Peyer's patch (tissue), 4 donors: ENCODE measurements around the gene PRRC2B.

Experiments
- POLR2A ChIP-seq, 2 donors: fragments of 450-650 bp; IDR thresholded peaks; one replicate each; pipeline ENCODE4 v1.5.1; 2017; ENCODE audit warnings: antibody characterized with exemption in 2 of 2, mild to moderate bottlenecking in 2 of 2, moderate library complexity in 2 of 2
- TF ChIP-seq, protein P1 (sequence below), 6 experiments: fragments of 450-650 bp in 4 of 6; fragments of 200-600 bp in 2 of 6; sonication (generic) in 1 of 6; IDR thresholded peaks; one replicate each; pipeline ENCODE4 v1.5.1; 2017 to 2019; ENCODE audit warnings: antibody characterized with exemption in 6 of 6, mild to moderate bottlenecking in 3 of 6, moderate library complexity in 1 of 6

DNA sequence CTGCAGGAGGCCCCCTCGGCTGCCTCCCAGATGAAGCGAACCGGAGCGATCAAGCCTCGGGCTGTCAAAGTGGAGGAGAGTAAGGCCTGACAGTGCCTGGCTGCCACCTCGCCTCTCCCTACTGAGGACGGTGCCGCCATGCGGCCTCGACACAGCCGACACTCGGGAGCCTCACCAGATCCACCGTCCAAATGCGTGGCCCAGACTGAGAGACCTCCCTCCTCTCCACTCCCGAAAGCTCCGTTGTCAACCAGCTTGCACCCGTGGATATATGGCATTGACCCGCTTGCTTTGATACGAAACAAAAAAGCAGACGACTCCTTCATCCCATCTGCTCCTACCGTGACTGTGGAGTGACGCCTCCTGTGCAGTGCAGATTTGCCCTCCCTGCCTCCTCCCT lies 101.9 kb downstream of the PRRC2B start:
- TF ChIP-seq POLR2A (IDR thresholded peaks at IDR 0.05) = no peak
- TF ChIP-seq, protein P1, sequence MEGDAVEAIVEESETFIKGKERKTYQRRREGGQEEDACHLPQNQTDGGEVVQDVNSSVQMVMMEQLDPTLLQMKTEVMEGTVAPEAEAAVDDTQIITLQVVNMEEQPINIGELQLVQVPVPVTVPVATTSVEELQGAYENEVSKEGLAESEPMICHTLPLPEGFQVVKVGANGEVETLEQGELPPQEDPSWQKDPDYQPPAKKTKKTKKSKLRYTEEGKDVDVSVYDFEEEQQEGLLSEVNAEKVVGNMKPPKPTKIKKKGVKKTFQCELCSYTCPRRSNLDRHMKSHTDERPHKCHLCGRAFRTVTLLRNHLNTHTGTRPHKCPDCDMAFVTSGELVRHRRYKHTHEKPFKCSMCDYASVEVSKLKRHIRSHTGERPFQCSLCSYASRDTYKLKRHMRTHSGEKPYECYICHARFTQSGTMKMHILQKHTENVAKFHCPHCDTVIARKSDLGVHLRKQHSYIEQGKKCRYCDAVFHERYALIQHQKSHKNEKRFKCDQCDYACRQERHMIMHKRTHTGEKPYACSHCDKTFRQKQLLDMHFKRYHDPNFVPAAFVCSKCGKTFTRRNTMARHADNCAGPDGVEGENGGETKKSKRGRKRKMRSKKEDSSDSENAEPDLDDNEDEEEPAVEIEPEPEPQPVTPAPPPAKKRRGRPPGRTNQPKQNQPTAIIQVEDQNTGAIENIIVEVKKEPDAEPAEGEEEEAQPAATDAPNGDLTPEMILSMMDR (IDR thresholded peaks at IDR 0.05) = no peak
